Embryonic facial prominence (tissue), 1 donor: Measurements from ENCODE around the gene PSEN1.
"Not testable (repeated sequence)": the region's sequence is repeated elsewhere in the genome, so short reads cannot be mapped to it uniquely, and the experiment has no call there.

Experiments used
- DNase-seq: peaks from one replicate; pipeline ENCODE4 v3.0.0-alpha.2; 2016; ENCODE audit errors: extremely low spot score

The PSEN1 gene

GRCh38 chr14:73166399-73166798 lies 30.1 kb downstream of the PSEN1 start:
- no peak for DNase-seq

- DNase-seq: no peak
Observed at GRCh38 chr14:73167727-73168126, 31.4 kb downstream of the PSEN1 start.

DNA sequence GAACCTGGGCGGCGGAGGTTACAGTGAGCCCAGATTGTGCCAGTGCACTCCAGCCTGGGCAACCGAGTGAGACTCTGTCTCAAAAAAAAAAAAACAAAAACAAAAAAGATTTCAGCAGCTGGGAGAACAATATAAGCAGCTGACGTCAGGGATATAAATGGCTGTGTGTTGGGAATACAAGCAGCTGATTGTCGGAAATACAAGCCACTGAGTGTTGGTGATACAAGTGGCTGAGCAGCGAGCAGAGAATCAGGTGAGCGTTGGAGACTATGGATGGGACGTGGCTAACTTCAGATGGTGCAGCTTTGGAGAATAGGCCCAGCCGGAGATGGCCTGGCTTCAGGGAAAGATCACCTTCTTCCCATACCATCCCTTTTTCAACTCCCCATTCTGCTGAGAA lies 32.0 kb downstream of the PSEN1 start:
- no peak for DNase-seq

- DNase-seq: no peak
Observed at GRCh38 chr14:73168691-73169090, 32.4 kb downstream of the PSEN1 start.

DNA sequence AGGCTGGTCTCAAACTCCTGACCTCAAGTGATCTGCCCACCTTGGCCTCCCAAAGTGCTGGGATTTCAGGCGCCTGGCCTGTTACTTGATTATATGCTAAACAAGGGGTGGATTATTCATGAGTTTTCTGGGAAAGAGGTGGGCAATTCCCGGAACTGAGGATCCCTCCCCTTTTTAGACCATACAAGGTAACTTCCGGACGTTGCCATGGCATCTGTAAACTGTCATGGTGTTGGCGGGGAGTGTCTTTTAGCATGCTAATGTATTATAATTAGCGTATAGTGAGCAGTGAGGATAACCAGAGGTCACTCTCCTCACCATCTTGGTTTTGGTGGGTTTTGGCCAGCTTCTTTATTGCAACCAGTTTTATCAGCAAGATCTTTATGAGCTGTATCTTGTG lies 33.5 kb downstream of the PSEN1 start:
- DNase-seq: not testable (repeated sequence)

DNA sequence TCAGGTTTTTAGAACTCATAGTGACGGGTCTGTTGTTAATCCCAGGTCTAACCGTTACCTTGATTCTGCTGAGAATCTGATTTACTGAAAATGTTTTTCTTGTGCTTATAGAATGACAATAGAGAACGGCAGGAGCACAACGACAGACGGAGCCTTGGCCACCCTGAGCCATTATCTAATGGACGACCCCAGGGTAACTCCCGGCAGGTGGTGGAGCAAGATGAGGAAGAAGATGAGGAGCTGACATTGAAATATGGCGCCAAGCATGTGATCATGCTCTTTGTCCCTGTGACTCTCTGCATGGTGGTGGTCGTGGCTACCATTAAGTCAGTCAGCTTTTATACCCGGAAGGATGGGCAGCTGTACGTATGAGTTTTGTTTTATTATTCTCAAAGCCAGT lies 34.4 kb downstream of the PSEN1 start:
- DNase-seq: no peak

DNA sequence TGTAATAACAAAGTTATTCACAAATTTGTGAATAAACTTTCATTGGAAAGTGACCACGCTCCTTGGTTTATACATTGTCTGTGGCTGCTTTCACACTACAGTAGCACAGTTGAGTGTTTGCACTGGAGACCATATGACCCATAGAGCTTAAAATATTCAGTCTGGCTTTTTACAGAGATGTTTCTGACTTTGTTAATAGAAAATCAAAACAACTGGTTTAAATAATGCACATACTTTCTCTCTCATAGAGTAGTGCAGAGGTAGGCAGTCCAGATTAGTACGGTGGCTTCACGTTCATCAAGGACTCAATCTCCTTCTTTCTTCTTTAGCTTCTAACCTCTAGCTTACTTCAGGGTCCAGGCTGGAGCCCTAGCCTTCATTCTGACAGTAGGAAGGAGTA lies 36.2 kb downstream of the PSEN1 start:
- no peak for DNase-seq

- peak; percentile 20 for DNase-seq
Observed at GRCh38 chr14:73173092-73173735, 36.9 kb downstream of the PSEN1 start.

DNA sequence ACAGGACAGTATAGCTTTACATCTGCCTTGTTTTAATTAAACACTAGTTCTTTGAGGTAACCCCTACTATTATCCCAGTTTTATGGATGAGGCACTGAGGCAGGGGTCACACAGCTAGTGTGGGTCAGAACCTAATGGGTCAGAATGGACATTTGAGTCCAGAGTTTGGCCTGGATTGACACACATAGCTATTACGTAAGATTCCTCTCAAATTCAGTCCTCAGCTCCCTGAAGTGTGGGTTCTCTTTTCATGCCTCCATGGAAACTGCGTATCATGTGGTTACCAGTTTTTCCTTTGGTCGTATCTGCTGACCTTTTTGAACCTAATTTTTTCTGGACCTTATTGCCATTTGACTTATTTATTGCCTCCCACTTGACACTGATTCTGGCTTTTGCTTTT lies 40.4 kb downstream of the PSEN1 start:
- DNase-seq: no peak

GRCh38 chr14:73180385-73180805 lies 44.1 kb downstream of the PSEN1 start:
- no peak for DNase-seq

GRCh38 chr14:73180969-73181368 lies 44.7 kb downstream of the PSEN1 start:
- not testable (repeated sequence) for DNase-seq

GRCh38 chr14:73188501-73188911 lies 52.2 kb downstream of the PSEN1 start:
- DNase-seq: no peak

- no peak for DNase-seq
Observed at GRCh38 chr14:73189651-73190050, 53.3 kb downstream of the PSEN1 start.

- DNase-seq: no peak
Observed at GRCh38 chr14:73191441-73191840, 55.1 kb downstream of the PSEN1 start.

- not testable (repeated sequence) for DNase-seq
Observed at GRCh38 chr14:73194306-73194705, 58.0 kb downstream of the PSEN1 start.

DNA sequence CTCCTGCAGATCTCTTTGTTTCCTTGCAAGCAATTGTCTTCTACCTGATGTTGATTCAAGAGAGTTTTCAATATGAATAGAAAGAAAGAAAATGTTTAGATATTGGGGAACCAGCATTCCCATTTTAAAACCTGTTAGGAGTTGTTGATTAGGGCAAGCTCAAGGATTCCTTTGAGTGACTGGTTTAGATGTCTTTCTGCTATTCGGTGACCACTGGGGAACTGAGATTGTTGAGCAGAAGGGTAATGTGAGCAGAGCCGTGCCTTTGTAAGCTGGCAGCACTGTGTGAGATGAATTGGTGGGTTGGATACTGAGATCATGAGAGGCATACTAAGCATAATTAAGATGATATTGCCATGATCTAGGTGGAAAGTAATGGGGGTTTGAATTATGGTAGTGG lies 61.9 kb downstream of the PSEN1 start:
- DNase-seq: no peak

DNA sequence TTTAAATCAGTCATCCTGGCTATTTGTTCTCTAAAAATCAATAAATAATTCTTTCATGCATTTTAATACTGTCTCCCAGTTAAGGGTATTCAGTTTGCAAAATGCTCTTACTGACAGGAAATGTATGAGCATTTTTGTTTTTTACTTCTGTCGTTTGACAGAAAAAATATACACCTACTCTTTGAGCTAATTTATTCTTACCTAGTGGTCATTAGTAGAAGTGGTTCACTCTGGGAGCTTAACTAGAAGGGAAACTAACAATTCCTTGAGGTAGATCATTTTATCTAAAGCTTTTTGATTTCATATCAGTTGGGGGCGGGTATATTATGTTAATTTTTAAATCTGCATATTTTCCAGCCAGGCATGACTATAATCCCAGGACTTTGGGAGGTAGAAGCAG lies 67.2 kb downstream of the PSEN1 start:
- no peak for DNase-seq

DNA sequence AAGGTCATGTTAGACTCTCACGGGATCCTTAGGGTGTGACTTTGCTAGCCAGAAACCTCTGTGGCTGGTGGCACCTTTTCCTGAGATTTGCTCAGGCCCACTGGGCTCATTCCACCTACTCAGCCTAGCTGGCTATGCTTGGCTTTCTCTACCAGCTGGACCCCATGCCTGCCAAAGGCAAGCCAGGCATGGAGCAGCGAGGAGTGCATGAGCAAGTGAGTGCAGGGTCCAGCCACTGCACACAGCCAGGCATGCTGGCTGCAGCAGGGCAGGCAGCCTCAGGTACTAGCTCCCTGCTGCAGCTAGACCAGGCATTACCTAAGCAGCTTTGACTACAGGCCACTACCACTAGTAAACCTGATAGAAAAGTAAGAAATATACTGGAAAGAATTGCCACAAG lies 71.3 kb downstream of the PSEN1 start:
- DNase-seq: no peak

DNA sequence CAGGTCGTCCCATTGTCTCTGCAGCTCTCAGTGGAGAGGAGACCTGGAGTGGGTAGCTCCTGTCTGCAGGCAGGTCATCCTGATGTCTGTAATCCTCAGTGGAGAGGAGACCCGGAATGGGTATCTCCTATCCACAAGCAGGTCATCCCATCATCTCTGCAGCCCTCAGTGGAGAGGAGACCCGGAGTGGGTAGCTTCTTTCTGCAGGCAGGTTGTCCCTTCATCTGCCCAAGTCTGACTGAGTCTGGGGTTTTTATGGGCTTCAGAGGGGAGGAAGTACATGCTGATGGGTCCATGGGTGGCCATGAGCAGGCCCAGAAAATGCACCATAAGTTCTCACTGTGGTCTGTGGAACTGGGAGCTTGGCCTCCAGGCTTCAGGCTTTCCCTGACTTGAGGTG lies 72.1 kb downstream of the PSEN1 start:
- DNase-seq: no peak

GRCh38 chr14:73208846-73209245 lies 72.5 kb downstream of the PSEN1 start:
- DNase-seq: no peak

DNA sequence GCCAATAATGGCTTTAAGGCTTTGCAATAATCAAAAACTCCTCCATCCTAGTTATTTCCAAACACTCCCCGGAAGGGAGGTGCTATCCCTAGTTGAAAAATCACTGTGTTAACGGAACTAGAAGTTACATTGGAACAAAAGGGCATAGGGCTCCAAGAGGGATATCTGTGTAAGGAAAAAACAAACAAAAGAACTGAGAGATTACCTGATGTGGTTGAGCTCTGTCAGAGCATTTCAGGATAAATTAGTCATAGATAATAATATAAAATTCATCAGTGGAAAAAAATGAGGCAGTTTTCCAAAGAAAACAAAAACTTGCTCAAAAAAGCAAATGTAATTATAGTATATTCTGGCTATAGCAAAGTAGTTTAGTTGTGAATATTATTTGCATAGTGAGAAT lies 73.6 kb downstream of the PSEN1 start:
- DNase-seq: no peak

DNA sequence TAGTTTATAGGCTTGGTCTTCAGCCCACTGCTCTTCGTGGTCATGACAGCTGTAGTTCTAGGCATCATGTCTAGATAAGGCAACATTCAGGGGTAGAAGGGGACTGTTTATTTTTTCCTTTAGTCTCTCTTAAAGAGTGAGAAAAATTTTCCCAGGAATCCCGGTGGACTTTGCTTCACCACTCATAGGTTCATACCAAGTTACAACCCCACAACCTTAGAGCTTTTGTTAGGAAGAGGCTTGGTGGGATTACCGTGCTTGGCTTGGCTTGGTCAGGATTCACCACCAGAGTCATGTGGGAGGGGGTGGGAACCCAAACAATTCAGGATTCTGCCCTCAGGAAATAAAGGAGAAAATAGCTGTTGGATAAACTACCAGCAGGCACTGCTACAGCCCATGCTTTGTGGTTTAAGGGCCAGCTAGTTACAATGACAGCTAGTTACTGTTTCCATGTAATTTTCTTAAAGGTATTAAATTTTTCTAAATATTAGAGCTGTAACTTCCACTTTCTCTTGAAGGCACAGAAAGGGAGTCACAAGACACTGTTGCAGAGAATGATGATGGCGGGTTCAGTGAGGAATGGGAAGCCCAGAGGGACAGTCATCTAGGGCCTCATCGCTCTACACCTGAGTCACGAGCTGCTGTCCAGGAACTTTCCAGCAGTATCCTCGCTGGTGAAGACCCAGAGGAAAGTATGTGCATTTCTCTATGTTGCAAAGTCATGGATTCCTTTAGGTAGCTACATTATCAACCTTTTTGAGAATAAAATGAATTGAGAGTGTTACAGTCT lies 75.1 kb downstream of the PSEN1 start:
- no peak for DNase-seq

- DNase-seq: no peak
Observed at GRCh38 chr14:73216030-73216429, 79.7 kb downstream of the PSEN1 start.
